GM21526 (cell line): Measurements from ENCODE around the gene MDFIC2.
A peak's percentile ranks its signal among the peaks of the same experiment; 100 is the strongest.

ENCODE experiments used
- ATAC-seq: cut with Tn5 transposase; IDR thresholded peaks from one replicate; pipeline ENCODE4 v1.9.1; 2021; ENCODE audit warnings: moderate library complexity; ENCODE audit not compliant: unreplicated experiment, low FRiP score

Gene MDFIC2

GRCh38 chr3:70185661-70186060, 126.8 kb downstream of the MDFIC2 start:
- no peak for ATAC-seq

GRCh38 chr3:70183781-70184504, 128.5 kb downstream of the MDFIC2 start:
- ATAC-seq: no peak

DNA sequence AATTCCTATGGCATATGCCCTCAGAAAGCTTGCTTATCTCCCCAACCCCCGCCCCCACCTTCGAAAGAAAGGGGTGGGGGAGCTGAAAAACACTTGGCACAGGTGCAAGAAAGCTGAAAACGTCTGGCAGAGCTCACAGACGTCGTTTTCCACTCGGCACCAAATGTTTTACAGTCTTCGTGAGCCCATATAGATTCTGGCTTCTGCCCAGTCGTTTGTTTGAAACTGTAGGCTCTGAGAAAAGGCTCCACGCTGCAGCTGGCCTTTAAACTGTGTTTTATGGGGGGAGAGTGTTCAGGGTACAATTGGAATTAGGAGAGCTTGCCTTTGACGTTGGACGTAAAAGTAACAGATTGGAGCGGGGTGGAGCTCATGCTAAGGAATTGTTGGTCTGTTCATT, 130.3 kb downstream of the MDFIC2 start:
- ATAC-seq: no peak

- ATAC-seq: peak; percentile 45
Measured at GRCh38 chr3:70180664-70181063, 131.8 kb downstream of the MDFIC2 start.

- peak; percentile 70 for ATAC-seq
Measured at GRCh38 chr3:70179111-70179510, 133.3 kb downstream of the MDFIC2 start.

GRCh38 chr3:70177881-70178645, 134.4 kb downstream of the MDFIC2 start:
- no peak for ATAC-seq

GRCh38 chr3:70176224-70176623, 136.2 kb downstream of the MDFIC2 start:
- ATAC-seq: no peak

DNA sequence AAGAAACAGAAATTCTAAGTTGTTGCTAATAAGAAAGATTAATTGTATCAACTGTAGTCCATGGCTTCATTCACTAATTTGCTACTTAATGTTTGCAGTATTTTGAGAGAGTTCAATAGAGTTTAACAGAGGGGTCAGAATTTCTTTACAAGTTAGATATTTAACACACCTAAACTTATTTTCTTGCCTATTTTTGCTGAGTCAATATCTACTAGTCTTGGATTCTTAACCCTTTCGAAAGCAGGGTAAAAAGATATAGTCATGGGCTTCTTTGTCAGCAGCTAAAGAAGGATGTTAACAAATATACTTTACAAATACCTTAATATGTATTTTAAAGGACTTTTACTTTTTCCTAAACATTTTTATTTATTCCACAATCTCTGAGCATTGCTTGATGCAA, 155.6 kb downstream of the MDFIC2 start:
- ATAC-seq: no peak

DNA sequence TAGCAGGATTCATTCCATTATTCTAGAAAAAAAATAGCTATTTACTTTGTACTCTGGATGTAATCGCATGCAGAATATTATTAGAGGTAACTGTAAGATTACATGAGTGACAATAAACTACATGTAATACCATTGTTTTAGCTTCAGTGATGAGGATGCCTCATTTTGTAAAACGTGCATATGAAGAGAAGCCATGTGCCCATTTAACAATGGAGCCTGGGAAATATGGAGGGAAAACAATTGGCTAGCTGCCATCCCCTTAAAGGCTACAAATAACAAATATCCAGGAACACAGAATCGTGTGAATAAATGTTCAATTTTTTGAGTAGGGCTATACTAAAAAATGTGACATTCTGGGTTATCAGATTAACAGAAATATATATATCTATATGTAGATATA, 161.8 kb downstream of the MDFIC2 start:
- ATAC-seq: no peak

GRCh38 chr3:70149714-70150400, 162.6 kb downstream of the MDFIC2 start:
- no peak for ATAC-seq
